ENCODE results near the gene PTPRG.

The PTPRG gene

DNA sequence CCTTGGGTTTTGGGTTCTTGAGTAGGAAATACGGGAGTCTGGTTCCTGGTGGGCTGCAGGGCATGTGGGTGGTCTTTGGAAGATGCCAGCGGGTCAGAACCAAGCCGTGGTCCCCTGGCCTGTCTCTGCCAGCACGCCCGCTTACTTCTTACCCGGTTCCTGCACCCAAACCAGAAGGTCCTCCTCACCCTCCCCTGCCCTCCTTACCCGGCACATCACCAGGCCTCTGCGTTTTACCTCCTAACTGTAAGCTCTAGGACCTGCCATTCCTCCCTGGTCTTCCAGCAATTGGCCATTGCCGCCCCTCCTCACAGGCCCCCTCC, 628.0 kb downstream of the PTPRG start:
- Histone ChIP-seq H3K9me3 (ENCODE audit: severe bottlenecking) (no peaks in the 10 kb centered on the region), H3K4me3 (ENCODE audit: severe bottlenecking) (no peak overlapping the region), H3K27ac (ENCODE audit: poor library complexity, severe bottlenecking) (no peak overlapping the region), H3K4me1 (ENCODE audit: insufficient read depth, poor library complexity, severe bottlenecking) (no peaks in the 10 kb centered on the region), H3K27me3 (ENCODE audit: insufficient read depth, poor library complexity, severe bottlenecking) (no peaks in the 10 kb centered on the region), H3K36me3 (ENCODE audit: low read depth) (no peaks in the 10 kb centered on the region)
- ATAC-seq (ENCODE audit: low read depth) (no peak), DNase-seq (ENCODE audit: low spot score) (no peak)
- TF ChIP-seq, protein P1, sequence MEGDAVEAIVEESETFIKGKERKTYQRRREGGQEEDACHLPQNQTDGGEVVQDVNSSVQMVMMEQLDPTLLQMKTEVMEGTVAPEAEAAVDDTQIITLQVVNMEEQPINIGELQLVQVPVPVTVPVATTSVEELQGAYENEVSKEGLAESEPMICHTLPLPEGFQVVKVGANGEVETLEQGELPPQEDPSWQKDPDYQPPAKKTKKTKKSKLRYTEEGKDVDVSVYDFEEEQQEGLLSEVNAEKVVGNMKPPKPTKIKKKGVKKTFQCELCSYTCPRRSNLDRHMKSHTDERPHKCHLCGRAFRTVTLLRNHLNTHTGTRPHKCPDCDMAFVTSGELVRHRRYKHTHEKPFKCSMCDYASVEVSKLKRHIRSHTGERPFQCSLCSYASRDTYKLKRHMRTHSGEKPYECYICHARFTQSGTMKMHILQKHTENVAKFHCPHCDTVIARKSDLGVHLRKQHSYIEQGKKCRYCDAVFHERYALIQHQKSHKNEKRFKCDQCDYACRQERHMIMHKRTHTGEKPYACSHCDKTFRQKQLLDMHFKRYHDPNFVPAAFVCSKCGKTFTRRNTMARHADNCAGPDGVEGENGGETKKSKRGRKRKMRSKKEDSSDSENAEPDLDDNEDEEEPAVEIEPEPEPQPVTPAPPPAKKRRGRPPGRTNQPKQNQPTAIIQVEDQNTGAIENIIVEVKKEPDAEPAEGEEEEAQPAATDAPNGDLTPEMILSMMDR (IDR thresholded peaks at IDR 0.05; ENCODE audit: poor library complexity, severe bottlenecking), result no peak

DNA sequence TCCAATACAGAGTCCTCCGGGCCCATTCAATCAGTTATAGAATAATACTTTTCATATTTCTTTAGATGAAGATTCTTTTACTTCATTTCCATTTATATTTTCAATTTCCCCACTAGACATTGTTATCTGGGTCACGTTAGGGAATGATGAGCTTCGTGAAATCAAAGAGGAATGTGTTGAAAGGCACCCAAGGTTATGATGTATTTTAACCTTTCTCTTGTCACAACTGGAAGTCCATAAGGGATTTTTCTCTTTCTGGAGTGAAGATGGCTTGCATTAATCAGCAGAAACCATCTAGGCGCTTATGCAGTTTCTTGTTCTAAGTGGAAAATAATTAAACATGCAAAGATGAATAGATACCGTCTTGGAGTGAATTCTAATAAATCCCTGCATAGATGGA, 631.5 kb downstream of the PTPRG start:
- ATAC-seq (ENCODE audit: low read depth), result no peak
- no peak overlapping the region for H3K4me3 ChIP-seq (ENCODE audit: severe bottlenecking)
- DNase-seq (ENCODE audit: low spot score), result no peak
- H3K27ac ChIP-seq (ENCODE audit: poor library complexity, severe bottlenecking), result no peak overlapping the region
- H3K36me3 ChIP-seq (ENCODE audit: low read depth), result no peaks in the 10 kb centered on the region
- H3K9me3 ChIP-seq (ENCODE audit: severe bottlenecking), result no peaks in the 10 kb centered on the region
- TF ChIP-seq, protein P1 (IDR thresholded peaks at IDR 0.05; ENCODE audit: poor library complexity, severe bottlenecking), result no peak
- H3K27me3 ChIP-seq (ENCODE audit: insufficient read depth, poor library complexity, severe bottlenecking), result no peaks in the 10 kb centered on the region
- no peaks in the 10 kb centered on the region for H3K4me1 ChIP-seq (ENCODE audit: insufficient read depth, poor library complexity, severe bottlenecking)

DNA sequence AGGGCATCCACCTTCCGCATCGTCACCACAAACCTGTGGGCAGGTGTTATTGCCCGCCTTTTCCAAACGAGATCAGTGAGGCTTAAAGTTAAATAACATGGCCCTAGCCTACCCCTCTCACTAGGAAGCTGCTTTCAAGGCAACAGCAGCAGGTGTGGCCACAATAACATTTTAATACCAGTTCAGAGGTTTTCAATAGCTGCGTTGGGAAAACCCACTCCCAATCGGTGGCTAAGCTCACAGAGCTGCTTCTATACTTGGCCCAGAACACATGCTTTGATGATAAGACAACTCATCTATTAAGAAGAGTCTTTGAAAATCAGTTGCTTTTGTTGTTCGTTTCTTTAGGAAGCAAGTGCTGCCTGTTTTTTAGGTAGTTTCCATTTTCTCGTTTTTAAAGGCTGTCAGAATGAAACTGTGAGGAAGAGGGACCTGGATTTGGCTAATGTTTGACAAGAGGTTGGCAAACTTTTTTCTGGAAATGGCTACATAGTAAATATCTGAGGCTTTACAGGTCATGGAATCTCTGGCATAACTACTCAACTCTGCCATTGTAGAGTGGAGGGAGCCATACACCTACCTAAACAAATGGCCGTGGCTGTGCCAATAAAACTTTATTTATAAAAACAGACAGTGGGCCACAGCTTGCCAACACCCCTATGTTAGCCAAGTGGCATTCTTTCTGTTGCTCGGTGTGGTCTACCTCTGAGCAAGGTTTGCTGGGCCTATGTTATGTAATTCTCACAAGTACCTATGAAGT, 632.4 kb downstream of the PTPRG start:
- ATAC-seq (ENCODE audit: low read depth) (no peak), DNase-seq (ENCODE audit: low spot score) (no peak)
- Histone ChIP-seq H3K4me1 (ENCODE audit: insufficient read depth, poor library complexity, severe bottlenecking) (no peaks in the 10 kb centered on the region), H3K36me3 (ENCODE audit: low read depth) (no peaks in the 10 kb centered on the region), H3K4me3 (ENCODE audit: severe bottlenecking) (no peak overlapping the region), H3K27ac (ENCODE audit: poor library complexity, severe bottlenecking) (no peak overlapping the region), H3K27me3 (ENCODE audit: insufficient read depth, poor library complexity, severe bottlenecking) (no peaks in the 10 kb centered on the region), H3K9me3 (ENCODE audit: severe bottlenecking) (no peaks in the 10 kb centered on the region)
- TF ChIP-seq, protein P1 (IDR thresholded peaks at IDR 0.05; ENCODE audit: poor library complexity, severe bottlenecking), result no peak

DNA sequence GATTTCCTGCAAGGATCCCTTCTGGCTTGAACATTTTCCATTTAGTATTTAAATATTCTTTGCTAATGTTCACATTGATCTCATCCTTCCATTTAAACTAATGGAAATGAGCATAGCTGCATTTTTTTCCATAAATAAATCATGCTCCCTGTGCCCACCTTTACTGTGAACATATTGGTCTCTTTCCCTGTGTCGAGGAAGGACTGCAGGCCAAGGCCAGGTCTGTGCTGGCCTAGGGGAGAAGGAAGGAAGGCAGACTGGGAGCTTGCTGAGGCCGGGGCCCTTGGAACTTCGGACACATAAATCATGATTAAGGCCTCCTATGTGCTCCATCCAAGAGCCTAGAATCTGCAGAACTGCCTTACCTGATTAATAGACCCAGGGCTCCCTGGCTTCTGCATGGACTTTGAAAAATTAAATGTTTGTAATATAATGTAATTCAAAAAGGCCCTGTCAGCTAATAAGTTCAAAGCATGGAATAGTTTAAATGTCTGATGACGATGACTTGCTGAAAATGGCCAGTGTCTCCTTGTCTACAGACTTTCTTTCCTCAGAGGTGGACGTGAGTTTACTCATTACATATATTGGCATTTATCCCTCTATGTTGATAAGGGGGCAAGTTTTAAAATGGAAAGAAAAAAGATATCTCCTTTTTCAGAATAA, 636.1 kb downstream of the PTPRG start:
- DNase-seq (ENCODE audit: low spot score), result no peak
- Histone ChIP-seq H3K27me3 (ENCODE audit: insufficient read depth, poor library complexity, severe bottlenecking) (no peaks in the 10 kb centered on the region), H3K4me1 (ENCODE audit: insufficient read depth, poor library complexity, severe bottlenecking) (no peaks in the 10 kb centered on the region), H3K4me3 (ENCODE audit: severe bottlenecking) (no peak overlapping the region), H3K36me3 (ENCODE audit: low read depth) (no peaks in the 10 kb centered on the region), H3K9me3 (ENCODE audit: severe bottlenecking) (no peaks in the 10 kb centered on the region), H3K27ac (ENCODE audit: poor library complexity, severe bottlenecking) (no peak overlapping the region)
- TF ChIP-seq, protein P1 (IDR thresholded peaks at IDR 0.05; ENCODE audit: poor library complexity, severe bottlenecking), result no peak
- ATAC-seq (ENCODE audit: low read depth), result no peak

DNA sequence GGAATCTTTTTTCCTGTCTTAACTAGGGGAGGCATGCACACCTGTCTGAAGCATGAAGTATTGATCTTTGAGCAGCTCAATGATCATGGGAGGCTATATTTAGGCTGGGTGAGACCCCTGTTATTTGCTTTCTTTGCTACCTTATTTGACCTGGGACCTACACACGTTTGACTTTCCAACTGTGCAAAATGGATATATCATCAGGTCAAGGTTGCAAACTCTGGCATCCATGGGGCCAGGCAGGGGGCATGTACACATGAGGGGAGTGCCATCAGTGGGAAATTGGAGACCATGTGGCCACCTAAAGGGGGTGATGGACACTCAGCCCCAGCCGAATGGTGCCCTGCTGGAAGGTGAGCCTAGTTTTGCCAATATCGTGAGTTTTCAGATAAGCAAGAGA, 637.8 kb downstream of the PTPRG start:
- Histone ChIP-seq H3K27ac (ENCODE audit: poor library complexity, severe bottlenecking) (no peak overlapping the region), H3K27me3 (ENCODE audit: insufficient read depth, poor library complexity, severe bottlenecking) (no peaks in the 10 kb centered on the region), H3K4me3 (ENCODE audit: severe bottlenecking) (no peak overlapping the region), H3K9me3 (ENCODE audit: severe bottlenecking) (no peaks in the 10 kb centered on the region), H3K36me3 (ENCODE audit: low read depth) (no peaks in the 10 kb centered on the region), H3K4me1 (ENCODE audit: insufficient read depth, poor library complexity, severe bottlenecking) (no peaks in the 10 kb centered on the region)
- ATAC-seq (ENCODE audit: low read depth), result no peak
- TF ChIP-seq, protein P1 (IDR thresholded peaks at IDR 0.05; ENCODE audit: poor library complexity, severe bottlenecking), result no peak
- DNase-seq (ENCODE audit: low spot score), result no peak

Data from RWPE2 (cell line).